Measurements from ENCODE around the gene GSG1L.
"Not testable (repeated sequence)": the region's sequence is repeated elsewhere in the genome, so short reads cannot be mapped to it uniquely, and the experiment has no call there.

GSG1L gene

GRCh38 chr16:28000314-28001169 lies 63.0 kb downstream of the GSG1L start:
- peak overlapping the region; percentile 15 for H3K27ac Mint-ChIP-seq
- ATAC-seq (no peak), DNase-seq (ENCODE audit: low spot score in 2 of 2) (no peak)
- peaks cover 8% of the 10 kb centered on the region for H3K4me1 Mint-ChIP-seq
- no peaks in the 10 kb centered on the region for H3K36me3 Mint-ChIP-seq
- H3K9me3 Mint-ChIP-seq: no peaks in the 10 kb centered on the region
- H3K4me3 Mint-ChIP-seq: no peak overlapping the region

DNA sequence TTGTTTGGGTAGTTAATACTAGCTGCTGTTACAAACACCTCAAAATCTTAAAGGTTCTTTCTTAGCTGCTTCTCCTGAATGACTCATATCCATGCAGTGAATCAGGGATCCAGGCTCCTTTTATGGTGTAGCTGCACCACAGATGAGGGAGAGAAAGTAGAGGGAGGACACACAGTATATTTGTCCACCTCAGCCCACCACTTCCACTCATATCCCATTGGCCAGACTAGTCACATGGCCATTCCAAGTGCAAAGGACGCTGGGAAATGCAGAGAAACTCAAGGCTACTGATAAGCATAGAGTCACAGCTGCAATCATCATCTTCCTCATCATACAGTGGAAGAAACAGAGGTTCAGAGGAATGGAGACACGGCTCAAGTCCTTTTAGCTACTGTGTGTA lies 63.8 kb downstream of the GSG1L start:
- peak; percentile 48 for ATAC-seq
- no peaks in the 10 kb centered on the region for H3K36me3 Mint-ChIP-seq

DNA sequence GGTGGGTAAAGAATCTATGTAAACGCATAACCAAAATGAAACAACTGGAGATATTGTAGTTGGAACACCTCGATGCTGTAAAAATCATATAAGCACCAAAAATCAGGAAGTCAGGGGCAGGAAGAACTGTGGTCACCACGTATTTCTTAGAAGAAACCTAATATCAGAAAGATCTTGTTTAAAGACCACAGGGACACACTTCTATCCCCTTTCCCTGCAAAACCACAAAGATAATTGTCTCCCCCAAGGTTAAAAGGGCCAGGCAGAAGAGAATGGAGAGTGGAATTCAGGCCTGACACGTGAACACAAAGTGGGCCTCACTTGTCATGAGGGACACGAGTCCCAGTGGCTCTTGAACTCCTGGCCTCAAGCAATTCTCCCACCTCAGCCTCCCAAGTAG lies 68.1 kb downstream of the GSG1L start:
- Mint-ChIP-seq H3K4me3 (no peak overlapping the region), H3K9me3 (peaks cover 4% of the 10 kb centered on the region), H3K4me1 (peaks cover 17% of the 10 kb centered on the region), H3K27ac (peak overlapping the region; percentile 36), H3K36me3 (no peaks in the 10 kb centered on the region)
- ATAC-seq: no peak
- no peak for DNase-seq (ENCODE audit: low spot score in 2 of 2)

More for the DNA sequence above, 63.8 kb downstream of the GSG1L start:
- DNase-seq (ENCODE audit: low spot score in 2 of 2): no peak
- H3K4me3 Mint-ChIP-seq: no peak overlapping the region
- no peaks in the 10 kb centered on the region for H3K9me3 Mint-ChIP-seq
- peaks cover 16% of the 10 kb centered on the region for H3K4me1 Mint-ChIP-seq
- H3K27ac Mint-ChIP-seq: no peak overlapping the region

DNA sequence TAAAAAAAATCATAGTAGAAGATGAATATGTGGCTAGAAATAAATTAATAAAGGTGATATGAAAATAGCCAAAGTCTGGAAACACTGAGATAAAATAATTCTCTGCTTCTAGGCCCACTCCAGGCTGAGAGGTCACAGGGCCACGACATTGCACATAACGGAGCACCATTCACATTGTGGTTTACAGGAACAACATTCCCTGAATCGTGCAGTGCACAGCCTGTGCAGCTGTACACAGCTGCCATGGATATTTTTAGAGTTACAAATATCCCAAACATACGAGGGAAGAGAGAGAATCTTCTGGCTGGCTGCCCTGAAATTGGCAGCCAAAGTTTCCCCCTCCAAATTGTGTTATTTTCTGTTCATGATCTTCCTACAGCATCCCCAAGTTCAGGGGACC lies 68.8 kb downstream of the GSG1L start:
- ATAC-seq (no peak), DNase-seq (ENCODE audit: low spot score in 2 of 2) (no peak)
- no peaks in the 10 kb centered on the region for H3K36me3 Mint-ChIP-seq
- no peak overlapping the region for H3K4me3 Mint-ChIP-seq
- H3K27ac Mint-ChIP-seq: peak overlapping the region; percentile 36
- peaks cover 4% of the 10 kb centered on the region for H3K9me3 Mint-ChIP-seq
- peaks cover 17% of the 10 kb centered on the region for H3K4me1 Mint-ChIP-seq

- no peaks in the 10 kb centered on the region for H3K36me3 Mint-ChIP-seq
- peaks cover 17% of the 10 kb centered on the region for H3K4me1 Mint-ChIP-seq
- no peak for ATAC-seq
- no peak overlapping the region for H3K27ac Mint-ChIP-seq
- H3K9me3 Mint-ChIP-seq: peaks cover 4% of the 10 kb centered on the region
- no peak for DNase-seq (ENCODE audit: low spot score in 2 of 2)
- no peak overlapping the region for H3K4me3 Mint-ChIP-seq
These were observed 69.9 kb downstream of the GSG1L start for GRCh38 chr16:27993587-27993986.

GRCh38 chr16:27991876-27992275 lies 71.6 kb downstream of the GSG1L start:
- peaks cover 4% of the 10 kb centered on the region for H3K9me3 Mint-ChIP-seq
- H3K36me3 Mint-ChIP-seq: no peaks in the 10 kb centered on the region
- peaks cover 17% of the 10 kb centered on the region for H3K4me1 Mint-ChIP-seq
- no peak for DNase-seq (ENCODE audit: low spot score in 2 of 2)
- no peak overlapping the region for H3K4me3 Mint-ChIP-seq
- no peak overlapping the region for H3K27ac Mint-ChIP-seq
- ATAC-seq: no peak

DNA sequence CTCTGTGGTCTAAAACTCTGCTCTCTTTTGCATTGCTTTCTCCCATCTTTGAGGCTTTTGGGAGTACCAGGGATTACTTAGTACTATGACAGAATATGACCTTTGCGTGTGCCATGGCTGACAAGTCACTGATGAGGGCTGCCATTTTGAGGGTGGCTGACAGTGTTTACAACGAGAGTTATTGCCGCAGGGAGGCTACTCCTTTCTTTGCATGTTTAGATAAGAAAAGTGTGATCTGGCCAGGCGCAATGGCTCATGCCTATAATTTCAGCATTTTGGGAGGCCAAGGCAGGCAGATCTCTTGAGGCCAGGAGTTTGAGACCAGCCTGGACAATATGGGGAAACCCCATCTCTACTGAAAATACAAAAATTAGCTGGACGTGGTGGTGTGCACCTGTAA lies 77.5 kb downstream of the GSG1L start:
- H3K4me1 Mint-ChIP-seq: no peaks in the 10 kb centered on the region
- H3K36me3 Mint-ChIP-seq: no peaks in the 10 kb centered on the region
- no peak overlapping the region for H3K4me3 Mint-ChIP-seq
- H3K27ac Mint-ChIP-seq: no peak overlapping the region
- ATAC-seq: no peak
- H3K9me3 Mint-ChIP-seq: no peaks in the 10 kb centered on the region
- DNase-seq (ENCODE audit: low spot score in 2 of 2): no peak

- no peaks in the 10 kb centered on the region for H3K4me1 Mint-ChIP-seq
- DNase-seq (ENCODE audit: low spot score in 2 of 2): no peak
These were observed 79.4 kb downstream of the GSG1L start for GRCh38 chr16:27984121-27984520.

GRCh38 chr16:27983244-27983643 lies 80.3 kb downstream of the GSG1L start:
- H3K4me1 Mint-ChIP-seq: no peaks in the 10 kb centered on the region
- no peaks in the 10 kb centered on the region for H3K9me3 Mint-ChIP-seq
- no peak overlapping the region for H3K27ac Mint-ChIP-seq
- no peak overlapping the region for H3K4me3 Mint-ChIP-seq
- peaks cover 5% of the 10 kb centered on the region for H3K36me3 Mint-ChIP-seq
- DNase-seq (ENCODE audit: low spot score in 2 of 2) (no peak), ATAC-seq (no peak)

More at GRCh38 chr16:27984121-27984520, 79.4 kb downstream of the GSG1L start:
- Mint-ChIP-seq H3K27ac (no peak overlapping the region), H3K4me3 (no peak overlapping the region), H3K9me3 (no peaks in the 10 kb centered on the region), H3K36me3 (peaks cover 5% of the 10 kb centered on the region)
- no peak for ATAC-seq

- no peak overlapping the region for H3K27ac Mint-ChIP-seq
- no peaks in the 10 kb centered on the region for H3K9me3 Mint-ChIP-seq
These were observed 81.3 kb downstream of the GSG1L start for GRCh38 chr16:27982184-27982583.

GRCh38 chr16:27980919-27981700 lies 82.4 kb downstream of the GSG1L start:
- ATAC-seq (no peak), DNase-seq (ENCODE audit: low spot score in 2 of 2) (no peak)
- H3K36me3 Mint-ChIP-seq: peaks cover 5% of the 10 kb centered on the region
- H3K4me1 Mint-ChIP-seq: no peaks in the 10 kb centered on the region
- no peak overlapping the region for H3K27ac Mint-ChIP-seq
- H3K9me3 Mint-ChIP-seq: no peaks in the 10 kb centered on the region
- no peak overlapping the region for H3K4me3 Mint-ChIP-seq

More at GRCh38 chr16:27982184-27982583, 81.3 kb downstream of the GSG1L start:
- ATAC-seq: no peak
- peaks cover 5% of the 10 kb centered on the region for H3K36me3 Mint-ChIP-seq
- DNase-seq (ENCODE audit: low spot score in 2 of 2): no peak
- no peak overlapping the region for H3K4me3 Mint-ChIP-seq
- H3K4me1 Mint-ChIP-seq: no peaks in the 10 kb centered on the region

- Mint-ChIP-seq H3K9me3 (no peaks in the 10 kb centered on the region), H3K36me3 (peaks cover 5% of the 10 kb centered on the region), H3K4me3 (no peak overlapping the region), H3K4me1 (no peaks in the 10 kb centered on the region), H3K27ac (no peak overlapping the region)
- no peak for ATAC-seq
- no peak for DNase-seq (ENCODE audit: low spot score in 2 of 2)
These were observed 83.3 kb downstream of the GSG1L start for GRCh38 chr16:27980076-27980775.

DNA sequence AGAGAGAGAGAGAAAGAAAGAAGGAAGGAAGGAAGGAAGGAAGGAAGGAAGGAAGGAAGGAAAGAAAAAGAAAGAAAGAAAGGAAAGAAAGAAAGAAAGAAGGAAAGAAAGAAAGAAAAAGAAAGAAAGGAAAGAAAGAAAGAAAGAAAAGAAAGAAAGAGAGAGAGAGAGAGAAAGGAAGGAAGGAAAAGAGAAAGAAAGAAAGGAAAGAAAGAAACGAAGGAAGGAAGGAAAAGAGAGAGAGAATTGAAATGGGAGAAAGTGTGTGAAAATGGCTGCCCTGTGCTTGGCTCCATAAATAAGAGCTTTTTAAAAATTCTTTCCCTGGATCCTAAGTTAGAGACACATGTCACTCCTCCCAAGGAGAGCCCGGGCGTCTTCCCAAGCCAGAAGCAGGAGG lies 83.8 kb downstream of the GSG1L start:
- DNase-seq (ENCODE audit: low spot score in 2 of 2); H3K9me3 Mint-ChIP-seq; H3K4me1 Mint-ChIP-seq; H3K36me3 Mint-ChIP-seq; ATAC-seq; H3K4me3 Mint-ChIP-seq; H3K27ac Mint-ChIP-seq: not testable (repeated sequence)

DNA sequence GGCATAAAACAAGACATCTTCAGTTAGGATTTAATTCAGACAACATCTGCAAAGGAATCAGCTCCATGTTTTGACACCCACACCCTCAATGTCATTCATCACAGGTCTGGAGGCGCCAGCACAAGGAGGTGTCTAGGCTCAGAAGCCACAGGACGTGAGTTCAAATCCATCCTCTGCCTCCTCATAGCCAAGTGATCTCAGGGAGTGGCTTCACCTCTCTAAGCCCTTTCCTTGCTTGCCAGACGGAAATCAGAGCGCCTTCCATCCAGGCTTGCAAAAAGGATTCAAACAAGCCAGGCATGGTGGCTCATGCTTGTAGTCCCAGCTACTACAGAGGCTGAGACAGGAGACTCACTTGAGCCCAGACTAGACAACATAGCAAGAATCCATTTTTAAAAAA lies 84.6 kb downstream of the GSG1L start:
- Mint-ChIP-seq H3K36me3 (peaks cover 5% of the 10 kb centered on the region), H3K4me3 (no peak overlapping the region), H3K9me3 (no peaks in the 10 kb centered on the region), H3K27ac (no peak overlapping the region), H3K4me1 (no peaks in the 10 kb centered on the region)
- DNase-seq (ENCODE audit: low spot score in 2 of 2): no peak
- ATAC-seq: no peak

GRCh38 chr16:27977966-27978365 lies 85.5 kb downstream of the GSG1L start:
- Mint-ChIP-seq H3K4me1 (no peaks in the 10 kb centered on the region), H3K36me3 (peaks cover 5% of the 10 kb centered on the region), H3K4me3 (no peak overlapping the region), H3K9me3 (no peaks in the 10 kb centered on the region), H3K27ac (no peak overlapping the region)
- ATAC-seq (no peak), DNase-seq (ENCODE audit: low spot score in 2 of 2) (no peak)

All from stimulated activated effector memory CD8-positive, alpha-beta T cell treated with anti-CD3 and anti-CD28 coated beads, Interleukin-12 subunit alpha, Interleukin-12 subunit beta, amount 100 ng/mL, for 72 hours (primary cell).